Breast epithelium (tissue), 3 donors: Measurements from ENCODE around the gene BCAN.

ENCODE experiments used
- CTCF ChIP-seq, 3 donors: fragments of 450-650 bp; IDR thresholded peaks; one replicate each; pipeline ENCODE4 v1.5.1; 2016 to 2017; ENCODE audit warnings: antibody characterized with exemption in 3 of 3, mild to moderate bottlenecking in 3 of 3, moderate library complexity in 3 of 3
- POLR2A ChIP-seq: fragments of 450-650 bp; IDR thresholded peaks from one replicate; pipeline ENCODE4 v1.6.1; 2016; ENCODE audit warnings: antibody characterized with exemption, mild to moderate bottlenecking, moderate library complexity
- POLR2AphosphoS5 ChIP-seq, 3 donors: sonication (generic); formaldehyde crosslinking; IDR thresholded peaks; one replicate each; pipeline ENCODE4 v1.6.1; 2017; ENCODE audit warnings: antibody characterized with exemption in 3 of 3

- TF ChIP-seq CTCF (IDR thresholded peaks at IDR 0.05): peak in 1 of 3 donors; percentile 6
- no peak for TF ChIP-seq POLR2AphosphoS5 (IDR thresholded peaks at IDR 0.05)
- TF ChIP-seq POLR2A: no peak
These were observed 15.9 kb downstream of the BCAN start for GRCh38 chr1:156657741-156658319.
